GM06990 (cell line): ENCODE results near the gene IFITM1.
"Not testable (repeated sequence)": the region's sequence is repeated elsewhere in the genome, so short reads cannot be mapped to it uniquely, and the experiment has no call there.

Source experiments
- DNase-seq: peaks from one replicate; pipeline ENCODE4 v3.0.0-alpha.2; 2011; ENCODE audit not compliant: insufficient read length; ENCODE audit errors: extremely low read depth
- H3K27me3 ChIP-seq: replicated peaks from 2 replicates; pipeline ENCODE4 v1.6.0; 2011; ENCODE audit warnings: low read length; ENCODE audit not compliant: control insufficient read depth, insufficient read depth
- H3K36me3 ChIP-seq: 2 replicates; pipeline ENCODE4 v1.5.1; 2011; ENCODE audit warnings: low read length; ENCODE audit not compliant: control insufficient read depth, insufficient read depth
- H3K4me3 ChIP-seq: replicated peaks from 2 replicates; pipeline ENCODE4 v1.5.1; 2011; ENCODE audit warnings: low read depth, mild to moderate bottlenecking, control low read depth, low read length
- CTCF ChIP-seq: IDR thresholded peaks from 2 replicates; pipeline ENCODE4 v1.5.1; 2011; ENCODE audit warnings: low read length, control low read depth, mild to moderate bottlenecking, inconsistent platforms; ENCODE audit not compliant: insufficient read depth, poor library complexity, severe bottlenecking

The IFITM1 gene

GRCh38 chr11:303363-303762, 10.5 kb upstream of the IFITM1 start:
- DNase-seq, result no peak
- Histone ChIP-seq H3K4me3 (no peak overlapping the region), H3K27me3 (no peaks in the 10 kb centered on the region; the same call in 1 of the 2 replicates), H3K36me3 (no peaks in the 10 kb centered on the region)
- TF ChIP-seq CTCF, result no peak

- no peak for TF ChIP-seq CTCF
- Histone ChIP-seq H3K4me3 (no peak overlapping the region), H3K36me3 (no peaks in the 10 kb centered on the region), H3K27me3 (no peaks in the 10 kb centered on the region; the same call in 1 of the 2 replicates)
- no peak for DNase-seq
Observed at GRCh38 chr11:304061-304506, 9.8 kb upstream of the IFITM1 start.

GRCh38 chr11:304915-305843, 8.7 kb upstream of the IFITM1 start:
- H3K4me3 ChIP-seq, result no peak overlapping the region
- no peaks in the 10 kb centered on the region for H3K27me3 ChIP-seq
- no peaks in the 10 kb centered on the region for H3K36me3 ChIP-seq
- no peak for DNase-seq
- peak; percentile 54 for TF ChIP-seq CTCF

GRCh38 chr11:305844-306211, 8.0 kb upstream of the IFITM1 start:
- no peak for TF ChIP-seq CTCF
- DNase-seq, result no peak
- Histone ChIP-seq H3K27me3 (no peaks in the 10 kb centered on the region), H3K36me3 (no peaks in the 10 kb centered on the region), H3K4me3 (no peak overlapping the region)

GRCh38 chr11:306645-307371, 7.0 kb upstream of the IFITM1 start:
- no peak for TF ChIP-seq CTCF
- DNase-seq, result no peak
- no peaks in the 10 kb centered on the region for H3K27me3 ChIP-seq
- no peak overlapping the region for H3K4me3 ChIP-seq
- H3K36me3 ChIP-seq, result no peaks in the 10 kb centered on the region

- DNase-seq, result peak; percentile 67
- not testable (repeated sequence) for H3K27me3 ChIP-seq, H3K36me3 ChIP-seq
- H3K4me3 ChIP-seq, result peak within 1 kb of the TSS; percentile 60
Observed at GRCh38 chr11:307766-308708, 5.8 kb upstream of the IFITM1 start, which contains the start of gene IFITM2. Gene IFITM2 (plus strand): TSS chr11:307816. CDS start chr11:308193, 377 bp downstream.

- not testable (repeated sequence) for H3K27me3 ChIP-seq, H3K36me3 ChIP-seq, DNase-seq
- peak overlapping the region; percentile 55 for H3K4me3 ChIP-seq
Observed at GRCh38 chr11:308740-309665, 4.8 kb upstream of the IFITM1 start.
